CD4-positive, alpha-beta T cell treated with Interleukin-15 for 1 hour (primary cell): ENCODE results near the gene ANKRD6.

Experiments
- DNase-seq: peaks from one replicate; pipeline ENCODE4 v3.0.0-alpha.2; 2020

Gene ANKRD6

GRCh38 chr6:89566008-89566800, 133.3 kb downstream of the ANKRD6 start:
- no peak for DNase-seq

GRCh38 chr6:89566930-89567629, 134.1 kb downstream of the ANKRD6 start:
- DNase-seq, result no peak

- no peak for DNase-seq
These were observed 134.9 kb downstream of the ANKRD6 start for GRCh38 chr6:89567630-89568390.

GRCh38 chr6:89574910-89575561, 142.1 kb downstream of the ANKRD6 start:
- DNase-seq, result no peak

- no peak for DNase-seq
These were observed 142.6 kb downstream of the ANKRD6 start for GRCh38 chr6:89575562-89575960.

GRCh38 chr6:89580997-89581666, 148.2 kb downstream of the ANKRD6 start:
- DNase-seq, result no peak

GRCh38 chr6:89581689-89582088, 148.7 kb downstream of the ANKRD6 start:
- DNase-seq, result no peak

- DNase-seq, result no peak
These were observed 149.8 kb downstream of the ANKRD6 start for GRCh38 chr6:89582669-89583325.

- DNase-seq, result no peak
These were observed 150.6 kb downstream of the ANKRD6 start for GRCh38 chr6:89583559-89583958.

- DNase-seq, result no peak
These were observed 151.6 kb downstream of the ANKRD6 start for GRCh38 chr6:89584539-89584938.

- no peak for DNase-seq
These were observed 152.2 kb downstream of the ANKRD6 start for GRCh38 chr6:89585154-89585553.

GRCh38 chr6:89589297-89590025, 156.5 kb downstream of the ANKRD6 start:
- no peak for DNase-seq

GRCh38 chr6:89590133-89590532, 157.2 kb downstream of the ANKRD6 start:
- no peak for DNase-seq

GRCh38 chr6:89591745-89592144, 158.8 kb downstream of the ANKRD6 start:
- DNase-seq, result no peak

GRCh38 chr6:89596056-89596455, 163.1 kb downstream of the ANKRD6 start:
- DNase-seq, result no peak

GRCh38 chr6:89596484-89596883, 163.5 kb downstream of the ANKRD6 start:
- DNase-seq, result no peak

GRCh38 chr6:89597372-89597771, 164.4 kb downstream of the ANKRD6 start:
- no peak for DNase-seq

GRCh38 chr6:89597988-89598387, 165.0 kb downstream of the ANKRD6 start:
- DNase-seq, result no peak

GRCh38 chr6:89599727-89600126, 166.8 kb downstream of the ANKRD6 start:
- no peak for DNase-seq

- DNase-seq, result no peak
These were observed 169.2 kb downstream of the ANKRD6 start for GRCh38 chr6:89602166-89602565.

GRCh38 chr6:89604653-89605052, 171.7 kb downstream of the ANKRD6 start:
- no peak for DNase-seq
